Measurements from ENCODE around the gene SLC24A3.

Gene SLC24A3

GRCh38 chr20:19761326-19761725 lies 548.9 kb downstream of the SLC24A3 start:
- Histone ChIP-seq H3K36me3 (no peaks in the 10 kb centered on the region), H3K27ac (no peak overlapping the region), H3K9me3 (no peaks in the 10 kb centered on the region), H3K4me1 (ENCODE audit: control insufficient read depth in 1 of 2, insufficient read depth in 1 of 2, low read depth in 1 of 2, low read length in 1 of 2) (peaks cover 22 to 25% of the 10 kb centered on the region in 2 experiments), H3K4me3 (ENCODE audit: low read depth in 1 of 2, low read length in 1 of 2) (no peak overlapping the region), H3K27me3 (peaks cover 50% of the 10 kb centered on the region)
- no peak for TF ChIP-seq CTCF (IDR thresholded peaks at IDR 0.05)

GRCh38 chr20:19761841-19762240 lies 549.4 kb downstream of the SLC24A3 start:
- H3K4me1 ChIP-seq (ENCODE audit: control insufficient read depth in 1 of 2, insufficient read depth in 1 of 2, low read depth in 1 of 2, low read length in 1 of 2), result peaks cover 22 to 25% of the 10 kb centered on the region in 2 experiments
- no peaks in the 10 kb centered on the region for H3K36me3 ChIP-seq
- no peaks in the 10 kb centered on the region for H3K9me3 ChIP-seq
- H3K4me3 ChIP-seq (ENCODE audit: low read depth in 1 of 2, low read length in 1 of 2), result no peak overlapping the region
- no peak overlapping the region for H3K27ac ChIP-seq
- no peak for TF ChIP-seq CTCF (IDR thresholded peaks at IDR 0.05)
- peaks cover 45% of the 10 kb centered on the region for H3K27me3 ChIP-seq

- Histone ChIP-seq H3K27me3 (peaks cover 21% of the 10 kb centered on the region), H3K27ac (no peak overlapping the region), H3K36me3 (no peaks in the 10 kb centered on the region), H3K9me3 (no peaks in the 10 kb centered on the region), H3K4me1 (ENCODE audit: control insufficient read depth in 1 of 2, insufficient read depth in 1 of 2, low read depth in 1 of 2, low read length in 1 of 2) (peaks cover 3 to 5% of the 10 kb centered on the region in 2 experiments), H3K4me3 (ENCODE audit: low read depth in 1 of 2, low read length in 1 of 2) (no peak overlapping the region)
- TF ChIP-seq CTCF (IDR thresholded peaks at IDR 0.05), result no peak
Measured at GRCh38 chr20:19764207-19764606, 551.8 kb downstream of the SLC24A3 start.

GRCh38 chr20:19765266-19765665 lies 552.8 kb downstream of the SLC24A3 start:
- Histone ChIP-seq H3K4me1 (ENCODE audit: control insufficient read depth in 1 of 2, insufficient read depth in 1 of 2, low read depth in 1 of 2, low read length in 1 of 2) (no peaks in the 10 kb centered on the region), H3K36me3 (no peaks in the 10 kb centered on the region), H3K4me3 (ENCODE audit: low read depth in 1 of 2, low read length in 1 of 2) (no peak overlapping the region), H3K27ac (no peak overlapping the region), H3K9me3 (no peaks in the 10 kb centered on the region), H3K27me3 (peaks cover 10% of the 10 kb centered on the region)
- TF ChIP-seq CTCF (IDR thresholded peaks at IDR 0.05), result no peak

- Histone ChIP-seq H3K4me3 (ENCODE audit: low read depth in 1 of 2, low read length in 1 of 2) (no peak overlapping the region), H3K4me1 (ENCODE audit: control insufficient read depth in 1 of 2, insufficient read depth in 1 of 2, low read depth in 1 of 2, low read length in 1 of 2) (no peaks in the 10 kb centered on the region), H3K9me3 (no peaks in the 10 kb centered on the region), H3K27me3 (peaks cover 4% of the 10 kb centered on the region), H3K36me3 (no peaks in the 10 kb centered on the region), H3K27ac (no peak overlapping the region)
- TF ChIP-seq CTCF (IDR thresholded peaks at IDR 0.05), result no peak
Measured at GRCh38 chr20:19765913-19766312, 553.5 kb downstream of the SLC24A3 start.

GRCh38 chr20:19767070-19767469 lies 554.6 kb downstream of the SLC24A3 start:
- no peaks in the 10 kb centered on the region for H3K4me1 ChIP-seq (ENCODE audit: control insufficient read depth in 1 of 2, insufficient read depth in 1 of 2, low read depth in 1 of 2, low read length in 1 of 2)
- no peak overlapping the region for H3K27ac ChIP-seq
- TF ChIP-seq CTCF (IDR thresholded peaks at IDR 0.05), result no peak
- H3K36me3 ChIP-seq, result no peaks in the 10 kb centered on the region
- H3K9me3 ChIP-seq, result no peaks in the 10 kb centered on the region
- no peak overlapping the region for H3K4me3 ChIP-seq (ENCODE audit: low read depth in 1 of 2, low read length in 1 of 2)
- H3K27me3 ChIP-seq, result no peaks in the 10 kb centered on the region
